ENCODE measurements around the gene PCNT. TPM values are rescaled to one million over a fixed set of nuclear protein-coding genes. Genes with fewer than 3 reads are reported as not detected.

Gene PCNT
- total and polyA plus RNA-seq, 10 of the 15 experiments (the other 5 are each of a cell fraction or from before 2014, with no cell fraction given), result 2.9 to 39.6 (median 20.5) TPM

DNA sequence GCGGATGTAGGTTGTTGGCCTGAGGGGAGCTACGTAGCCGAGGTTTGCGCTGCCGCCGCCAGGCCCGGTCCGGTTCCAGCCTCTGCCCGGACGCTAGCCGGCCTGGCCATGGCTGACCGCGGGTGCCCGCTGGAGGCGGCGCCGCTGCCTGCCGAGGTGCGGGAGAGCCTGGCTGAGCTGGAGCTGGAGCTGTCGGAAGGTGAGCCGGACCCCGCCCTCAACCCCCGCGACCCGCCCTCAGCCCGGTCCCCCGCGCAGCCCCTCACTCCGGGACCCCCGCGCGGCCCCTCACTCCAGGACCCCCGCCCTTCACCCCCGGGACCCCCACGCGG, 135.0 kb downstream of the PCNT start (continued):
- TF ChIP-seq ZNF592 (IDR thresholded peaks at IDR 0.05), result no peak

- H3K27ac ChIP-seq (ENCODE audit: control insufficient read depth, insufficient read depth), result peak overlapping the region; percentile 44; the same call in 1 of the 2 replicates
- H4K20me1 ChIP-seq (ENCODE audit: control insufficient read depth, insufficient read depth), result no peaks in the 10 kb centered on the region
- no peaks in the 10 kb centered on the region for H3K4me1 ChIP-seq (ENCODE audit: control insufficient read depth, insufficient read depth, low read length)
- TF ChIP-seq CBFB (IDR thresholded peaks at IDR 0.05; ENCODE audit: low read depth), result no peak
- no peak for TF ChIP-seq SREBF1 (IDR thresholded peaks at IDR 0.05; ENCODE audit: low read length)
- no peak for TF ChIP-seq RCOR1 (conservative IDR thresholded peaks at IDR 0.05; ENCODE audit: low read depth, low read length)
- TF ChIP-seq CBX3 (IDR thresholded peaks at IDR 0.05; ENCODE audit: borderline replicate concordance, low read depth), result no peak
- TF ChIP-seq SPI1 (IDR thresholded peaks at IDR 0.05; ENCODE audit: borderline replicate concordance, insufficient read depth, low read depth, low read length), result no peak
- TF ChIP-seq, protein P1, sequence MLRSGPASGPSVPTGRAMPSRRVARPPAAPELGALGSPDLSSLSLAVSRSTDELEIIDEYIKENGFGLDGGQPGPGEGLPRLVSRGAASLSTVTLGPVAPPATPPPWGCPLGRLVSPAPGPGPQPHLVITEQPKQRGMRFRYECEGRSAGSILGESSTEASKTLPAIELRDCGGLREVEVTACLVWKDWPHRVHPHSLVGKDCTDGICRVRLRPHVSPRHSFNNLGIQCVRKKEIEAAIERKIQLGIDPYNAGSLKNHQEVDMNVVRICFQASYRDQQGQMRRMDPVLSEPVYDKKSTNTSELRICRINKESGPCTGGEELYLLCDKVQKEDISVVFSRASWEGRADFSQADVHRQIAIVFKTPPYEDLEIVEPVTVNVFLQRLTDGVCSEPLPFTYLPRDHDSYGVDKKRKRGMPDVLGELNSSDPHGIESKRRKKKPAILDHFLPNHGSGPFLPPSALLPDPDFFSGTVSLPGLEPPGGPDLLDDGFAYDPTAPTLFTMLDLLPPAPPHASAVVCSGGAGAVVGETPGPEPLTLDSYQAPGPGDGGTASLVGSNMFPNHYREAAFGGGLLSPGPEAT (IDR thresholded peaks at IDR 0.05; ENCODE audit: low read depth), result 0 out of 2 replicates have a peak, but pooled peaks have one; percentile 18
- H3K4me3 ChIP-seq, result peak overlapping the region; percentile 87
- BruUV-seq (replicated peaks), result no TSS peak
- peak overlapping the region; percentile 93 for H3K4me2 ChIP-seq (ENCODE audit: control insufficient read depth, insufficient read depth)
- H3K27me3 ChIP-seq (replicated peaks in 1 of 2; ENCODE audit: control insufficient read depth in 2 of 2, insufficient read depth in 2 of 2, low read length in 1 of 2), result no peaks in the 10 kb centered on the region
- peak overlapping the region; percentile 79 for H3K9ac ChIP-seq (ENCODE audit: control insufficient read depth, insufficient read depth, low read length)
- ChIA-PET CTCF (interaction anchor here (1.0 kb wide), 1 partner anchor 202 kb away, joined by 3 read pairs; no protein-coding TSS in a partner anchor), RAD21 (ENCODE audit: unreplicated experiment) (interaction anchor here (0.8 to 1.5 kb wide), 4 partner anchors 45 to 180 kb away, joined by 3 to 5 read pairs (median 3); partner anchors contain the start of gene YBEY), POLR2A (interaction anchor here (0.6 to 2.0 kb wide), 3 partner anchors 45 to 175 kb away, joined by 3 to 6 read pairs (median 3); no protein-coding TSS in a partner anchor), SMC1A (ENCODE audit: uncharacterized antibody, unreplicated experiment) (interaction anchor here (1.4 to 4.4 kb wide), 3 partner anchors 12 to 148 kb away, joined by 4 to 16 read pairs (median 7); no protein-coding TSS in a partner anchor)
- peaks cover 49% of the 10 kb centered on the region for H3K79me2 ChIP-seq (ENCODE audit: control insufficient read depth, insufficient read depth, low read length)
- DNase-seq (ENCODE audit: low read depth, low spot score), result no peak
- no peaks in the 10 kb centered on the region for H3K9me3 ChIP-seq (replicated peaks; ENCODE audit: control insufficient read depth, insufficient read depth, low read length)
- in situ Hi-C loops (cut with MboI) (loop anchor here (5.0 kb wide), 1 partner anchor 53 kb away; no protein-coding TSS in a partner anchor), intact Hi-C loops (cut with micrococcal nuclease; ENCODE audit: unreplicated experiment) (loop anchor here (2.0 to 5.0 kb wide), 2 partner anchors 45 to 137 kb away; partner anchors contain the start of genes C21orf58 and PCNT)
- WGBS (ENCODE audit: insufficient coverage, insufficient replicate concordance, low lambda C conversion rate, missing lambda C conversion rate), result 1% methylated on average over 14 of the region's 41 CpGs
- no peak for ATAC-seq
- peaks cover 0 to 6% of the 10 kb centered on the region in 2 experiments; a peak in 1 of 4 replicates for H3K36me3 ChIP-seq (ENCODE audit: control insufficient read depth in 2 of 2, insufficient read depth in 2 of 2, low read length in 1 of 2)
- FAIRE-seq, result no peak
- peak overlapping the region; percentile 63 for H2AFZ ChIP-seq (ENCODE audit: control insufficient read depth, low read depth, low read length)
These were observed 135.6 kb downstream of the PCNT start for GRCh38 chr21:46459356-46460112.
